PC-9 (cell line): ENCODE measurements around the gene ABLIM1. TPM values are rescaled to one million over a fixed set of nuclear protein-coding genes. Genes with fewer than 3 reads are reported as not detected.

Experiments used
- BruUV-seq: library from RNA; stranded (reverse); fragments of 400-500 nt; replicated peaks from 2 replicates; lab custom pipeline; 2021; lab: Mats Ljungman, UMichigan
- CTCF ChIA-PET: fragments of 300-600 bp; sonication (Branson Sonifier 250); formaldehyde crosslinking; loops from one replicate; lab custom pipeline; 2022; ENCODE audit warnings: antibody characterized with exemption; lab: Charles Lee
- POLR2A ChIA-PET: fragments of 300-600 bp; sonication (Branson Sonifier 250); formaldehyde crosslinking; loops from one replicate; lab custom pipeline; 2022; ENCODE audit warnings: antibody characterized with exemption; ENCODE audit not compliant: unreplicated experiment; lab: Charles Lee
- DNase-seq, 2 experiments: peaks; one replicate each; pipeline versions ENCODE4 v3.0.0 to v3.0.0-alpha.2; 2015 to 2022; ENCODE audit warnings: mixed read lengths in 1 of 2
- H2AFZ ChIP-seq: fragments of 200-600 bp; sonication (generic); 2 replicates; pipeline ENCODE4 v1.8.1; 2017; ENCODE audit warnings: antibody characterized with exemption
- H3F3A ChIP-seq: fragments of 200-600 bp; sonication (generic); 2 replicates; pipeline ENCODE4 v1.8.1; 2017; ENCODE audit warnings: antibody characterized with exemption, mild to moderate bottlenecking, low read depth; ENCODE audit not compliant: insufficient read depth
- H3K27ac ChIP-seq: fragments of 200-600 bp; sonication (generic); 2 replicates; pipeline ENCODE4 v1.6.1; 2016; ENCODE audit warnings: mixed run types
- H3K27me3 ChIP-seq: fragments of 200-600 bp; sonication (generic); 2 replicates; pipeline ENCODE4 v1.6.1; 2016; ENCODE audit warnings: low read depth, mixed run types; ENCODE audit not compliant: insufficient read depth
- H3K36me3 ChIP-seq: fragments of 200-600 bp; sonication (generic); 2 replicates; pipeline ENCODE4 v1.6.1; 2016; ENCODE audit warnings: low read depth, mixed run types
- H3K4me1 ChIP-seq: fragments of 200-600 bp; sonication (generic); replicated peaks from 2 replicates; pipeline ENCODE4 v1.6.1; 2016; ENCODE audit warnings: mixed run types; ENCODE audit not compliant: insufficient read depth
- H3K4me2 ChIP-seq: fragments of 200-600 bp; sonication (generic); 2 replicates; pipeline ENCODE4 v1.6.1; 2017; ENCODE audit warnings: mixed run types
- H3K4me3 ChIP-seq: fragments of 200-600 bp; sonication (generic); 2 replicates; pipeline ENCODE4 v1.6.1; 2016; ENCODE audit warnings: mixed run types
- H3K79me2 ChIP-seq: fragments of 200-600 bp; sonication (generic); 2 replicates; pipeline ENCODE4 v1.6.1; 2017; ENCODE audit warnings: low read depth, mixed run types
- H3K9me2 ChIP-seq: fragments of 200-600 bp; sonication (generic); 2 replicates; pipeline ENCODE4 v1.8.1; 2017; ENCODE audit warnings: mild to moderate bottlenecking; ENCODE audit not compliant: insufficient read depth
- H3K9me3 ChIP-seq: fragments of 200-600 bp; sonication (generic); 2 replicates; pipeline ENCODE4 v1.8.1; 2016; ENCODE audit warnings: low read depth; ENCODE audit not compliant: insufficient read depth
- H4K20me1 ChIP-seq: fragments of 200-600 bp; sonication (generic); 2 replicates; pipeline ENCODE4 v1.8.1; 2017; ENCODE audit not compliant: insufficient read depth
- EZH2 ChIP-seq: fragments of 200-600 bp; sonication (generic); IDR thresholded peaks from 2 replicates; pipeline ENCODE4 v1.8.0; 2017; ENCODE audit warnings: antibody characterized with exemption, low read depth
- intact Hi-C: fragments of 100-400 bp; cut with micrococcal nuclease; formaldehyde crosslinking; loops from one replicate; pipeline ENCODE4 v1.10.0; 2022; ENCODE audit not compliant: unreplicated experiment
- total RNA-seq: library from RNA; stranded (reverse); gene quantifications from 2 replicates; pipeline ENCODE4 v1.2.3, GENCODE V29; 2021
- TF ChIP-seq, protein P1 (sequence below): fragments of 200-600 bp; sonication (generic); conservative IDR thresholded peaks from 2 replicates; pipeline ENCODE4 v1.6.1; 2017; ENCODE audit warnings: mixed run types, antibody characterized with exemption, mild to moderate bottlenecking, moderate library complexity

The ABLIM1 gene
- total RNA-seq, 1 experiment from 2014 or later, result 68.7 TPM

DNA sequence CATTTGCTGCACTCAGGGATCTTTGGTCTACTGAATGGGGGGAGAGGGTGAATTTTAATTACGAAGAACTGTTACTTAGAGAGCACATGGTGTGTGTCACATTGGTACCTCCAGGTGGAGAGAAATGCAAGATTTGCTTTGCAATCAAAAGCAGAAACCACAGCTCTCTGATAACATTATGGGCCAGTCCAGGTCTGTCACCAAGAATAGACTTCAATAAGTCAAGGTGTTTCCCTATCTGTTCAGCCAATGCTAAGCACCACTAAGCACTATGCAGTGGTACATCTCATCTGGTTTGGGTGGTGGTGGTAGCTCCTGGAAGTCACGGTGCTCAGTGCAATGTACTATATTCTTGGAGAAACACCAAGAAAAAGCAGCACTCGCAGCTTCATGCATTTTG is 134.2 kb downstream of the ABLIM1 start:
- no TSS peak for BruUV-seq
- H2AFZ ChIP-seq, result no peak overlapping the region
- no peak overlapping the region for H3K4me3 ChIP-seq
- H3K36me3 ChIP-seq, result no peaks in the 10 kb centered on the region
- no peak for DNase-seq
- H3K9me2 ChIP-seq, result no peaks in the 10 kb centered on the region
- peaks cover 65% of the 10 kb centered on the region for H3K79me2 ChIP-seq
- intact Hi-C loops, result no loop called here
- H3K27me3 ChIP-seq, result no peaks in the 10 kb centered on the region
- CTCF ChIA-PET, result no interaction called here
- no peak for TF ChIP-seq EZH2
- TF ChIP-seq, protein P1, sequence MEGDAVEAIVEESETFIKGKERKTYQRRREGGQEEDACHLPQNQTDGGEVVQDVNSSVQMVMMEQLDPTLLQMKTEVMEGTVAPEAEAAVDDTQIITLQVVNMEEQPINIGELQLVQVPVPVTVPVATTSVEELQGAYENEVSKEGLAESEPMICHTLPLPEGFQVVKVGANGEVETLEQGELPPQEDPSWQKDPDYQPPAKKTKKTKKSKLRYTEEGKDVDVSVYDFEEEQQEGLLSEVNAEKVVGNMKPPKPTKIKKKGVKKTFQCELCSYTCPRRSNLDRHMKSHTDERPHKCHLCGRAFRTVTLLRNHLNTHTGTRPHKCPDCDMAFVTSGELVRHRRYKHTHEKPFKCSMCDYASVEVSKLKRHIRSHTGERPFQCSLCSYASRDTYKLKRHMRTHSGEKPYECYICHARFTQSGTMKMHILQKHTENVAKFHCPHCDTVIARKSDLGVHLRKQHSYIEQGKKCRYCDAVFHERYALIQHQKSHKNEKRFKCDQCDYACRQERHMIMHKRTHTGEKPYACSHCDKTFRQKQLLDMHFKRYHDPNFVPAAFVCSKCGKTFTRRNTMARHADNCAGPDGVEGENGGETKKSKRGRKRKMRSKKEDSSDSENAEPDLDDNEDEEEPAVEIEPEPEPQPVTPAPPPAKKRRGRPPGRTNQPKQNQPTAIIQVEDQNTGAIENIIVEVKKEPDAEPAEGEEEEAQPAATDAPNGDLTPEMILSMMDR, result no peak
- POLR2A ChIA-PET, result interaction anchor here (0.8 kb wide), 1 partner anchor 92 kb away, joined by 13 read pairs; no protein-coding TSS in a partner anchor
- peaks cover 45% of the 10 kb centered on the region for H3K4me1 ChIP-seq
- H3K4me2 ChIP-seq, result peak overlapping the region; percentile 100; the same call in 1 of the 2 replicates
- peaks cover 4% of the 10 kb centered on the region; the same call in 1 of the 2 replicates for H4K20me1 ChIP-seq
- H3K9me3 ChIP-seq, result no peaks in the 10 kb centered on the region
- H3F3A ChIP-seq, result peaks cover 33% of the 10 kb centered on the region
- H3K27ac ChIP-seq, result no peak overlapping the region

DNA sequence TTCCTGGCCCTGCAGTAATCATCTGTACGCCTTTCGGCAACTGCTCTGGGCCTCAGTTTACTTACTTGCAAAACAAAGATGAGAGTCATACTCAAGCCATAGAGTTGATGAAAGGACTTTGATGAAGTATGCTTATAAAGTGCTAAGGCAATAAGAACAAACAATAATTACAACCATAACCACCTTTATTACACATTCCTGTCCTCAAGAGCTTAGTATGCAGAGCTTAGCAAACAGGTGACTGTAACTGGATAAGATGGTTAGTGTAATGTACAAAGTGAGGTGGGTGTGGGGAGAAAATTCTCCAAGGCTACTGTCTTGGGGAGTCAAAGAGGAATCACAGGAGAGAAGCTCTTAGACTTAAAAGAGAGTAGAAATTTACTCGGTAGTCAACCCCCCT is 136.8 kb downstream of the ABLIM1 start:
- no peak overlapping the region for H3K4me2 ChIP-seq
- DNase-seq, result no peak
- no TSS peak for BruUV-seq
- intact Hi-C loops, result loop anchor here (2.0 kb wide), 1 partner anchor 14 kb away; no protein-coding TSS in a partner anchor
- H3K79me2 ChIP-seq, result peaks cover 90% of the 10 kb centered on the region
- peaks cover 4% of the 10 kb centered on the region; the same call in 1 of the 2 replicates for H4K20me1 ChIP-seq
- peaks cover 37% of the 10 kb centered on the region for H3F3A ChIP-seq
- no peaks in the 10 kb centered on the region for H3K36me3 ChIP-seq
- H3K4me3 ChIP-seq, result no peak overlapping the region
- peaks cover 59% of the 10 kb centered on the region for H3K4me1 ChIP-seq
- no peaks in the 10 kb centered on the region for H3K27me3 ChIP-seq
- H2AFZ ChIP-seq, result no peak overlapping the region
- no peaks in the 10 kb centered on the region for H3K9me3 ChIP-seq
- POLR2A ChIA-PET, result no interaction called here
- H3K27ac ChIP-seq, result no peak overlapping the region
- CTCF ChIA-PET, result no interaction called here
- no peaks in the 10 kb centered on the region for H3K9me2 ChIP-seq
- TF ChIP-seq, protein P1, result no peak
- no peak for TF ChIP-seq EZH2

DNA sequence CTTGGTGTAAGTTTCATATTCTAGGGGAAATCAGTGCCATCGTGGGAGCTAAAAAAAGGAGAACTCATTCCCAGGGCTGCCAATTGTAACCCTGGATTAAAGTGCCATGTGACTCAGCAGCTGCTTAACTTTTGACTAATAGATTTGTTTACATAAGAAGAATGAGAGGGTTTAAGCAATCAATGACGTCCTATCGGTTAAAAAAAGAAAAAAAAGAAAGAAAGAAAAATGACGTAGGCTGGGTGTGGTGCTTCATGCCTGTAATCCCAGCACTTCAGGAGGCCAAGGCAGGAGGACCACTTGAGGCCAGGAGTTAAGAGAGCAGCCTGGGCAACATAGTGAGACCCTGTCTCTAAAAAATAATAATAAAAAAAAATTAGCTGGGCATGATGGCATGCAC is 137.6 kb downstream of the ABLIM1 start:
- no peaks in the 10 kb centered on the region for H3K9me2 ChIP-seq
- H3K4me2 ChIP-seq, result peak overlapping the region; percentile 76
- H4K20me1 ChIP-seq, result peaks cover 4% of the 10 kb centered on the region; the same call in 1 of the 2 replicates
- H3K27me3 ChIP-seq, result no peaks in the 10 kb centered on the region
- H3K4me3 ChIP-seq, result no peak overlapping the region
- DNase-seq, result peak in 1 of 2 experiments; percentile 92
- CTCF ChIA-PET, result no interaction called here
- POLR2A ChIA-PET, result no interaction called here
- H3K4me1 ChIP-seq, result peaks cover 58% of the 10 kb centered on the region
- intact Hi-C loops, result loop anchor here (2.0 kb wide), 1 partner anchor 14 kb away; no protein-coding TSS in a partner anchor
- H3K9me3 ChIP-seq, result no peaks in the 10 kb centered on the region
- no peak overlapping the region for H2AFZ ChIP-seq
- no peaks in the 10 kb centered on the region for H3K36me3 ChIP-seq
- TF ChIP-seq EZH2, result no peak
- TF ChIP-seq, protein P1, result no peak
- BruUV-seq, result no TSS peak
- H3K27ac ChIP-seq, result peak overlapping the region; percentile 93
- H3K79me2 ChIP-seq, result peaks cover 89% of the 10 kb centered on the region
- H3F3A ChIP-seq, result peaks cover 29% of the 10 kb centered on the region
